Fibroblast of the aortic adventitia (primary cell): ENCODE data around the gene DNAI2. TPM values are rescaled to one million over a fixed set of nuclear protein-coding genes. Genes with fewer than 3 reads are reported as not detected.

ENCODE experiments used
- DNase-seq: peaks from one replicate; pipeline ENCODE4 v3.0.0-alpha.2; 2010; ENCODE audit warnings: low read depth
- H3K4me3 ChIP-seq: 2 replicates; pipeline ENCODE4 v1.5.1; 2011; ENCODE audit warnings: low read depth, mild to moderate bottlenecking, control low read depth, low read length, moderate library complexity
- total RNA-seq: library from RNA; depleted of rRNA; stranded (reverse); fragments of >200 nt; gene quantifications from 2 replicates; pipeline ENCODE4 v1.2.3, GENCODE V29; 2012; ENCODE audit warnings: low replicate concordance
- TF ChIP-seq, protein P1 (sequence below): IDR thresholded peaks from 2 replicates; pipeline ENCODE4 v1.5.1; 2011; ENCODE audit warnings: mild to moderate bottlenecking, low read length, control low read depth, inconsistent platforms; ENCODE audit not compliant: insufficient read depth

Gene DNAI2
- total RNA-seq, 1 donor = not detected

DNA sequence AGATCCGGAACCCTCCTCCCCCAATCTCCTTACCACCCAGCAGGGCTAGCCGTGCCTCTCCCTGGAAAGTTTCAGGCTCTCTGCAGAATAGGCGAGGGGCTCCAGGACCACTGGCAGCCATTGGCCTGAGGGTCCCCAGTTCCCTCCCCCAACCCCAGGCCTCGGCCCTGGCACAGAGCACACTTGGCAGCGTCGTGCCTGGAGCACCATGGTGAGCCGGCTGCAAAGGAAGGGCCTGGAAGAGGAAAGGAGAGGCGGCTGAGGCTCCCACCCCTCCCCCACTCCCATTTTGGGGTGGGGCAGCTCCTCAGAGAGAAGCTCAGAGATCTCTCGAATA is 88.0 kb downstream of the DNAI2 start:
- DNase-seq = no peak
- no peak overlapping the region for H3K4me3 ChIP-seq
- TF ChIP-seq, protein P1, sequence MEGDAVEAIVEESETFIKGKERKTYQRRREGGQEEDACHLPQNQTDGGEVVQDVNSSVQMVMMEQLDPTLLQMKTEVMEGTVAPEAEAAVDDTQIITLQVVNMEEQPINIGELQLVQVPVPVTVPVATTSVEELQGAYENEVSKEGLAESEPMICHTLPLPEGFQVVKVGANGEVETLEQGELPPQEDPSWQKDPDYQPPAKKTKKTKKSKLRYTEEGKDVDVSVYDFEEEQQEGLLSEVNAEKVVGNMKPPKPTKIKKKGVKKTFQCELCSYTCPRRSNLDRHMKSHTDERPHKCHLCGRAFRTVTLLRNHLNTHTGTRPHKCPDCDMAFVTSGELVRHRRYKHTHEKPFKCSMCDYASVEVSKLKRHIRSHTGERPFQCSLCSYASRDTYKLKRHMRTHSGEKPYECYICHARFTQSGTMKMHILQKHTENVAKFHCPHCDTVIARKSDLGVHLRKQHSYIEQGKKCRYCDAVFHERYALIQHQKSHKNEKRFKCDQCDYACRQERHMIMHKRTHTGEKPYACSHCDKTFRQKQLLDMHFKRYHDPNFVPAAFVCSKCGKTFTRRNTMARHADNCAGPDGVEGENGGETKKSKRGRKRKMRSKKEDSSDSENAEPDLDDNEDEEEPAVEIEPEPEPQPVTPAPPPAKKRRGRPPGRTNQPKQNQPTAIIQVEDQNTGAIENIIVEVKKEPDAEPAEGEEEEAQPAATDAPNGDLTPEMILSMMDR = no peak

DNA sequence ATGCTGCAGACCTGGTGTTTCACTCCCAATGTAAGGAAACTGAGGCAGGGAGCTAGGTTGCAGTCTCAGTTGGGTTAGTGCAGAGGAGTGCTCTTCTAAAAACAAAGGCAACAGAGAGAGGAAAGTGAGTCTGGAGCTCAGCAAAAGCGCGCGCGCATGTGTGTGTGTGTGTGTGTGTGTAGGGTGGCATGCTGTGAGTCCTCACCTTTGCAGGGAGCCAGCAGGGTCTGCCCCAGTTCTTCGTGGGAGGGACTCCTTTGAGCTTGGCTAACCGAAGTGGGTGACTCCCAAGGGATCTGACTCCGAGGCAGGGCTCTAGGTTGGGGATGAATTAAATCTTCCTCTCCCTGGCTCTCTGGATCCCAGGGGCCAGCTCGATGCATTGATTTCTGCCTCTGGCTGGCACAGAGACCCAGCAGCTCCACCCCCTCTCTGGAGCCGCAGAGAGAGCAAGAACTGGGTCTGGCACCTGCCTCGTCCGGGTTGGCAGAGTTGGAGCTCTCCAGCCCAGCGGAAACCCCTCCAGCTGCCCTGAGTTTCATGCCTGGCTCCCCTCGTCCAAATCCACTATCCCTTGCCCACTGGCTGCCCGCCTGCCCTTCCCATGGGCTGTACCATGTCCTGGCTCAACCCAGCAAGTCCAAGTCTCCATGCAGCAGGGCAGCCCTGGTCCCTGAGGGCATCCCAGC is 88.9 kb downstream of the DNAI2 start:
- no peak for DNase-seq
- TF ChIP-seq, protein P1 = no peak
- H3K4me3 ChIP-seq = no peak overlapping the region

Other genes with a start within 250 kb of the DNAI2 start
- 268 and 400 TPM in 2 replicates for gene RPL38, start 70.6 kb upstream of the DNAI2 start, total RNA-seq
- 0.54 and 2.4 TPM in 2 replicates for gene TTYH2, start 60.7 kb upstream of the DNAI2 start, total RNA-seq
- not detected in 2 replicates for gene KIF19, start 52.0 kb downstream of the DNAI2 start, total RNA-seq
- gene BTBD17, start 87.6 kb downstream of the DNAI2 start, total RNA-seq = not detected in 2 replicates
- not detected in 2 replicates for gene GPR142, start 93.3 kb downstream of the DNAI2 start, total RNA-seq
- gene GPRC5C, start 157.9 kb downstream of the DNAI2 start, total RNA-seq = 0.99 and 24.4 TPM in 2 replicates
- not detected in 2 replicates for gene CD300A, start 192.4 kb downstream of the DNAI2 start, total RNA-seq